Measurements from ENCODE around the gene TMEM196. TPM values are rescaled to one million over a fixed set of nuclear protein-coding genes. Genes with fewer than 3 reads are reported as not detected.

Gene TMEM196
- total RNA-seq, 6 experiments from 2014 or later, result not detected

- H3K4me3 ChIP-seq, result no peak overlapping the region
- no peaks in the 10 kb centered on the region for H3K27me3 ChIP-seq
- no peaks in the 10 kb centered on the region for H3K4me1 ChIP-seq
- 42% methylated on average over 5 of the region's 5 CpGs for WGBS (ENCODE audit: insufficient coverage, low coverage, low lambda C conversion rate, missing lambda C conversion rate)
- TF ChIP-seq CTCF (IDR thresholded peaks at IDR 0.05) (no peak), POLR2A (IDR thresholded peaks at IDR 0.05) (no peak)
- no peak overlapping the region for H3K27ac ChIP-seq
- DNase-seq (no peak), ATAC-seq (no peak)
- H3K9me3 ChIP-seq, result no peaks in the 10 kb centered on the region
- intact Hi-C loops (cut with DNase I), result no loop called here
- H3K36me3 ChIP-seq, result no peaks in the 10 kb centered on the region
Measured at GRCh38 chr7:19674266-19674960, 99.0 kb downstream of the TMEM196 start.

GRCh38 chr7:19670806-19671205 is 102.6 kb downstream of the TMEM196 start:
- intact Hi-C loops (cut with DNase I), result no loop called here
- no peaks in the 10 kb centered on the region for H3K36me3 ChIP-seq
- ATAC-seq (no peak), DNase-seq (no peak)
- WGBS (ENCODE audit: insufficient coverage, low coverage, low lambda C conversion rate, missing lambda C conversion rate), result 100% methylated on average over 1 of the region's 1 CpG
- no peaks in the 10 kb centered on the region for H3K27me3 ChIP-seq
- no peaks in the 10 kb centered on the region for H3K9me3 ChIP-seq
- H3K27ac ChIP-seq, result no peak overlapping the region
- TF ChIP-seq CTCF (IDR thresholded peaks at IDR 0.05), result no peak
- no peak for TF ChIP-seq POLR2A (IDR thresholded peaks at IDR 0.05)
- no peak overlapping the region for H3K4me3 ChIP-seq
- H3K4me1 ChIP-seq, result no peaks in the 10 kb centered on the region

Small RNA genes lying within 50 kb of the gene (microRNA-seq; reads per million reads assigned to microRNA genes)
- gene MIR3146, result 0.29 to 0.64 reads per million in 2 donors

Small RNA genes lying within 50 kb of the gene (small RNA-seq; reads per million reads assigned to genes)
- gene MIR3146, result 0 reads per million in 2 experiments

Other genes starting within 250 kb of the TMEM196 start
- 10 to 100 TPM in 1 of 6 experiments, 1 to 10 TPM in 5; 2.9 to 10.1 (median 6.2) TPM for gene POLR1F, start 64.6 kb downstream of the TMEM196 start, total RNA-seq

All from right lobe of liver (tissue), 6 donors.